DMS53 (cell line): ENCODE data around the gene MKNK1.
"Not testable (repeated sequence)": the region's sequence is repeated elsewhere in the genome, so short reads cannot be mapped to it uniquely, and the experiment has no call there.

Experiments used
- DNase-seq: peaks from one replicate; lab custom pipeline; 2025; lab: John Stamatoyannopoulos, UW

MKNK1 gene

GRCh38 chr1:46603858-46604549, at the start of gene MKNK1:
MKNK1 (minus strand) TSS chr1:46604268; CDS start chr1:46583327, 20,941 bp downstream.
- DNase-seq = peak; percentile 99

- DNase-seq = no peak
Observed at GRCh38 chr1:46653405-46653958, 49.4 kb upstream of the MKNK1 start.

- no peak for DNase-seq
Observed at GRCh38 chr1:46652321-46653100, 48.4 kb upstream of the MKNK1 start.

GRCh38 chr1:46651152-46651551, 47.1 kb upstream of the MKNK1 start:
- not testable (repeated sequence) for DNase-seq

GRCh38 chr1:46650491-46650890, 46.4 kb upstream of the MKNK1 start:
- DNase-seq = no peak

- DNase-seq = no peak
Observed at GRCh38 chr1:46649764-46650163, 45.7 kb upstream of the MKNK1 start.

- no peak for DNase-seq
Observed at GRCh38 chr1:46647611-46648010, 43.5 kb upstream of the MKNK1 start.

- no peak for DNase-seq
Observed at GRCh38 chr1:46646844-46647243, 42.8 kb upstream of the MKNK1 start.

- DNase-seq = no peak
Observed at GRCh38 chr1:46646331-46646730, 42.3 kb upstream of the MKNK1 start.

- no peak for DNase-seq
Observed at GRCh38 chr1:46645815-46646214, 41.7 kb upstream of the MKNK1 start.

- DNase-seq = peak; percentile 84
Observed at GRCh38 chr1:46643368-46643775, 39.3 kb upstream of the MKNK1 start.

GRCh38 chr1:46642115-46642680, 38.1 kb upstream of the MKNK1 start:
- DNase-seq = no peak

GRCh38 chr1:46639547-46639946, 35.5 kb upstream of the MKNK1 start:
- DNase-seq = no peak

- peak; percentile 23 for DNase-seq
Observed at GRCh38 chr1:46638921-46639320, 34.9 kb upstream of the MKNK1 start.

GRCh38 chr1:46637444-46638083, 33.5 kb upstream of the MKNK1 start:
- no peak for DNase-seq

GRCh38 chr1:46635205-46635604, 31.1 kb upstream of the MKNK1 start:
- no peak for DNase-seq

- no peak for DNase-seq
Observed at GRCh38 chr1:46630719-46631118, 26.7 kb upstream of the MKNK1 start.

- DNase-seq = no peak
Observed at GRCh38 chr1:46623743-46624644, 19.9 kb upstream of the MKNK1 start.

GRCh38 chr1:46622344-46622743, 18.3 kb upstream of the MKNK1 start:
- DNase-seq = peak; percentile 81

GRCh38 chr1:46621930-46622329, 17.9 kb upstream of the MKNK1 start:
- DNase-seq = no peak

- no peak for DNase-seq
Observed at GRCh38 chr1:46619656-46620258, 15.7 kb upstream of the MKNK1 start.
